Skeletal muscle tissue (tissue), 4 donors: ENCODE results near the gene SEMA5B. TPM values are rescaled to one million over a fixed set of nuclear protein-coding genes. Genes with fewer than 3 reads are reported as not detected.

Experiments used
- H3K27ac ChIP-seq: one replicate; pipeline ENCODE4 v1.7.0; 2013; ENCODE audit warnings: mild to moderate bottlenecking, low read depth, low read length, inconsistent platforms
- H3K27me3 ChIP-seq, 3 donors: one replicate each; pipeline ENCODE4 v1.7.0; 2013; ENCODE audit warnings: low read length in 3 of 3; ENCODE audit not compliant: control insufficient read depth in 3 of 3, insufficient read depth in 3 of 3
- H3K36me3 ChIP-seq, 3 donors: one replicate each; pipeline ENCODE4 v1.7.0; 2013; ENCODE audit warnings: low read length in 3 of 3; ENCODE audit not compliant: control insufficient read depth in 3 of 3, insufficient read depth in 3 of 3
- H3K4me1 ChIP-seq, 3 donors: one replicate each; pipeline ENCODE4 v1.7.0; 2013; ENCODE audit warnings: low read length in 3 of 3, mild to moderate bottlenecking in 3 of 3; ENCODE audit not compliant: control insufficient read depth in 3 of 3, insufficient read depth in 3 of 3
- H3K4me3 ChIP-seq, 3 donors: one replicate each; pipeline ENCODE4 v1.7.0; 2013; ENCODE audit warnings: low read length in 3 of 3
- H3K9ac ChIP-seq, 3 donors: one replicate each; pipeline ENCODE4 v1.7.0; 2013; ENCODE audit warnings: low read length in 3 of 3, mild to moderate bottlenecking in 3 of 3, moderate library complexity in 2 of 3, low read depth in 1 of 3
- H3K9me3 ChIP-seq, 3 donors: one replicate each; pipeline ENCODE4 v1.7.0; 2013; ENCODE audit warnings: low read length in 3 of 3; ENCODE audit not compliant: control insufficient read depth in 3 of 3
- total RNA-seq: library from RNA; depleted of rRNA; stranded (reverse); fragments of >200 nt; gene quantifications from one replicate; pipeline ENCODE4 v1.2.3, GENCODE V29; 2014
- donor health status: Osteomylitis.

Gene SEMA5B
- total RNA-seq, 1 donor from 2014 or later = 8.4 TPM

DNA sequence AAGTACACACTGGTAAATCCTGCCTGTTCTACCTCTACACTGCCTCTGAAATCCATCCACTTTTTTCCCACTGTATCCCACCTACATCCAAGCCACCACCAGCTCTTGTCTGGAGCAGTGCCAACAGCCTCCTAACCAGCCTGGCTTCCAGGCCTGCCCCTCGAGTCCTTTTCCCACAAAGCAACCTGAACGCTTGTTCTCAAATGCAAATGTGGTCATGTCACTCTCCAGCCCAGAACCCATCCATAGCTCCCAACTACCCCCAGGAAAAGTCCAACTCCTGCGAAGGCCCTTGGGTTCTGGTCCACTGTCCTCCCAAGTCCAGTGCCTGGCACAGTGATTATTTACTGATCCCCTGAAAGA, 83.8 kb downstream of the SEMA5B start:
- peaks cover 5 to 7% (median 7%) of the 10 kb centered on the region in 3 donors for H3K4me1 ChIP-seq
- no peak overlapping the region for H3K27ac ChIP-seq
- peak overlapping the region in 1 of 3 donors; percentile 3 for H3K9ac ChIP-seq
- H3K27me3 ChIP-seq = peaks cover 0 to 2% (median 0%) of the 10 kb centered on the region in 3 donors
- no peak overlapping the region for H3K4me3 ChIP-seq
- no peaks in the 10 kb centered on the region for H3K9me3 ChIP-seq
- H3K36me3 ChIP-seq = no peaks in the 10 kb centered on the region

DNA sequence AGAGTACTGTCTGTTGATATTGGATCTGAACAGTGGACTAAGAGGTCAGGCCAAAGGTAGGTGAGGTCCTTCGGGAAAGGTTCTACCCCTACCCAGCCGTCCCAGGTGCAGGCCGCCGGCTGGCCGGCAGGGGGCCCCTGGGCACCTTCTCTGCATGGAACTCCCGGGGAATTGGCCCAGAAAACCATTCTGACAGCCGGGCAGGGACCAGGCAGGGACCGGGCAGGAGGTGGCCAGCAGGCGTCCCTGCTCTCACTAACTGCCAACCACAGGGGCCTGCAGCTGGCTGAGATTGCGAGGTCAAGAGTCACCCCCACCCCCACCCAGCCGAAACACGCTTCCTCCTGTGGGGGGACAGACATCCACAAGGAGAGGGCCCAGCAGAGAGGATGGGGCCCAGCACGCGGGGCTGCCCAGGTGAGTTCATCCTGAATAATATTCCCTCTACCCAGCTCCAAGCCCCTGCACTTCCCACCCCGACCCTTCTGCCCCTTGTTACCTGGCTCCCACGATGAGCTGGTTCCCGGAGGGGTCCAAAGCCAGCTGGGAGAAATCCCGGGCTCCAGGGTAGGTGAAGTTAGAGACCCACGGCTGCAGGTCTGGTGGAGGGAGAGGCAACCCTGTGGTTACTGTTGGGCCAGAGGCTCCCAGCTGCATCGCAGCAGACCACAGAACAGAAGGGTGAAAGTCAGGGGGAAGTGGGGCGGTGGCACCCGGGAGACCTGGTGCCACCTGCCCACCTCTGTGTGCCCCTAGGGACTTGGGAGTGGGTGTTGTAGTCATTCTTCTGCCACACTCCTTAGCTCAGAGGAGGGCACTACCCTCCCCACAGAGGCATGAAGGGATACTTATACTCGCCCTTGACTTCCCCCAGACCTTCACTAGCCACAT, 84.4 kb downstream of the SEMA5B start:
- Histone ChIP-seq H3K27me3 (peaks cover 0 to 2% (median 0%) of the 10 kb centered on the region in 3 donors), H3K36me3 (no peaks in the 10 kb centered on the region), H3K9me3 (no peaks in the 10 kb centered on the region), H3K27ac (no peak overlapping the region), H3K9ac (no peak overlapping the region), H3K4me3 (no peak overlapping the region), H3K4me1 (peaks cover 5 to 7% (median 5%) of the 10 kb centered on the region in 3 donors)

DNA sequence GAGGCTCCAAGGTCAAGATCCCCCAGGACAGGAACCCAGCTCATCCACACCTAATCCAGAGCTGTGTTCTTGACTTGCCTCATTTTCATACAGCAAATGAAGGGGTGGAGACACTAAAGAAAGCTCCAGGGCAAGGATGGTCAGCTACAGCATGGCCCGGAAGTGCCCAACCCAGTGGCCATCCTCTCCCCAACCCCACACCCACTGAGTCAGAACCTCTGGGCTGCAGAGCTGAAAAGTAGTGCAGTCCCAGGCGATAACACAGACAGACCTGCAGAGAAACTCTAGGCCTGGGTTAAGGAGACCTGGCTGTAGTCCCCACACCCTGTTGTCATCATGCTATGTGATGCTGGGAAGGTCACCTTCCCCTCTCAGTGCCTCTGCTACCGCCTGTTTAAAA, 85.3 kb downstream of the SEMA5B start:
- Histone ChIP-seq H3K36me3 (no peaks in the 10 kb centered on the region), H3K4me1 (peaks cover 2 to 7% (median 5%) of the 10 kb centered on the region in 3 donors), H3K9ac (no peak overlapping the region), H3K9me3 (no peaks in the 10 kb centered on the region), H3K4me3 (no peak overlapping the region), H3K27ac (no peak overlapping the region), H3K27me3 (peaks cover 0 to 2% (median 0%) of the 10 kb centered on the region in 3 donors)

DNA sequence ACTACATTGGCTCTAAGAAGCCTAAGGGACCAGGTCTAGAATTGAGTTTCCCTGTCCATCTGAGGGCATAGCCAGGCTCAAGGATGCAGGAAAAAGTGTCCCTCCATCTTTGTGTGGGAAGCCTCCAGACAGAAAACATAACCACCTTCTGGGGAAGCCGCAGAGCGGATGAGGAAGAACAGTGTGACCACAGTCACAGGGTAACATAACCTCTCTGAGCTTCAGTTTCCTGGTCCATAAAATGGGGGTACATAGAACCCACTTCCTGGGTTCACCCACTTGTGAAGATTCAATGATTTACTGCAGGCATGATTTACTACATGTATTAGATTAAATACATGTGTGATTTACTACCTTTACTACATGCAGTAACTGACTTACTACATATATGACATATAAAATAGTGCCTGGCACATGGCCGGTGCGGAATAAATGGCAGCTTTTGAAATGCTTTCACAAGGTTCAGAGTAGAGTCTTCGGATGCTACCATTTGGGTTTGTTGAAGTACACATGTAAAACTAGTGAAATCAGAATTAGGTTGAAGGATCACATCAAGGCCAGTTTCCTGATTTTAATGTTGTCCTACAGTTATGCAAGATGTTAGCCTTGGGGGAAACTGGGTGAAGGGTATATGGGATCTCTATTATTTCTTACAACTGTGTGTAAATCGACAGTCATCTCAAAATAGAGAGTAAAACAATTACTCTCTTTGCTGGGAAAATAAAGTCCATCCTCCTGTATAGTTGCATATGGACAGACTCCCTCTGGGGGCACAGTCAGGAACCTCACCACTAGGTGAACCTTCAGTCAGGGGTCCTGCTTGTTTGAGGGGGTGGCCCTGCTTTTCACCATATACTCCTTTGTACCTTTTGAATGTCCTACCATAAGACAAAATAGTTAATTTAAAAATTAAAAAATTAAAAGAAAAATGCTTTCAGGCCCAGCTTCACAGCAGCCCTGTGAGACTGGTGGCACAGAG, 86.0 kb downstream of the SEMA5B start:
- Histone ChIP-seq H3K9ac (no peak overlapping the region), H3K27ac (no peak overlapping the region), H3K9me3 (no peaks in the 10 kb centered on the region), H3K36me3 (no peaks in the 10 kb centered on the region), H3K27me3 (peaks cover 0 to 2% (median 0%) of the 10 kb centered on the region in 3 donors), H3K4me3 (no peak overlapping the region), H3K4me1 (peaks cover 2 to 7% (median 5%) of the 10 kb centered on the region in 3 donors)

DNA sequence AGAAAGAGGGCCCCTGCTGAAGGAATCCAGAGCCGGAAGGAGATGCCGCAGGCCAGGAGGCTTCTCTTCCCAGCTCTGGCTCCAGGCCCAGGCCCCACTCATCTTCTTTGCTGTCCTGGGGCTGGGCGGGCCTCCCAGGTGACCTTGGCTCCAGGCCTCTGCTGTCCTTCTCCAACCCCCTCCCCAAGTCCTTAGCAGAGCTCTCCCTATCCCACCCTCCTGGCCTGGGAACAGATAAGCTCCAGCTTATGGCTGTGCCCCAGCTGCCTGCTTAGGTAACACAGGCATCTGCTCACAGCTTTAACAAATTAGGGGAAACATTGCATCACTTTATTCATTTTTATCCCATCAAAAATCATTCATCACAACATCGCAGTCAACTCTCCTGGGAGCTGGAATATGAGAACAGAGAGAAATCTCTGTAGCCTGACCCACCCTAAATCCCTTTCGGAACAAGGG, 86.9 kb downstream of the SEMA5B start:
- H3K4me1 ChIP-seq = peaks cover 2 to 7% (median 5%) of the 10 kb centered on the region in 3 donors
- no peak overlapping the region for H3K4me3 ChIP-seq
- H3K27ac ChIP-seq = no peak overlapping the region
- H3K27me3 ChIP-seq = peaks cover 0 to 2% (median 0%) of the 10 kb centered on the region in 3 donors
- no peaks in the 10 kb centered on the region for H3K9me3 ChIP-seq
- no peak overlapping the region for H3K9ac ChIP-seq
- no peaks in the 10 kb centered on the region for H3K36me3 ChIP-seq

DNA sequence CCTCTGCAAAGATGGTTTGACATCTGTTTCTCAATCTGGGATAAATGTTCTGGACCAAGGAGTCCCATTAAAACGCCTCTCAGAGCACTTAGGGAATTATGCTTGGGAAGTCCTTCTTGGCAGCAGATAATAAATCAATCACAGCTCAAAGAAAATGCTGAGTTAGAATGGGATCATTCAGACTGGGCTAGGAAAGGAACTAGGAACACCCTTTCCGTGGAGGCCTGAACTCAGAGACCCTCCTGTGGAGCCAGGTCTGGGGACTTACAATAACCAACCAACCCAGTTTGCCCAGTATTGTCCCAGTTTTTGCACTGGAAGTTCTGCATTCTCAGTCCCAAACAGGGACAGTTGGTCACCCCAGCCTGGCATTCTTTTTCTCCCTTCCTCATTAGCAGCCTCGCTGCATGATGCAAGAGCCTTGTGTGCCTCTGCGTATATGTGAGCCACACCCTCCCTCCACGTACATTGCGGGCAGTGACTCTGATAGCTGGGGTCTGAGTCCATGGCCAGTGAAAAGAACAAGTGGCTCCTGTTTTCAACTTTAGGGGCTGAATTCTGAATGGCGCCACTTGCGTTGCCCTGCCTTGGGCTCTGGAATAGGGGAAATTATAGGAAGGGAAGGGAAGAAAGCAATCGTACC, 88.7 kb downstream of the SEMA5B start:
- H3K4me3 ChIP-seq = no peak overlapping the region
- no peak overlapping the region for H3K27ac ChIP-seq
- H3K9ac ChIP-seq = no peak overlapping the region
- H3K36me3 ChIP-seq = no peaks in the 10 kb centered on the region
- H3K9me3 ChIP-seq = no peaks in the 10 kb centered on the region
- H3K27me3 ChIP-seq = peaks cover 0 to 2% (median 0%) of the 10 kb centered on the region in 3 donors
- H3K4me1 ChIP-seq = peaks cover 0 to 5% (median 2%) of the 10 kb centered on the region in 3 donors

DNA sequence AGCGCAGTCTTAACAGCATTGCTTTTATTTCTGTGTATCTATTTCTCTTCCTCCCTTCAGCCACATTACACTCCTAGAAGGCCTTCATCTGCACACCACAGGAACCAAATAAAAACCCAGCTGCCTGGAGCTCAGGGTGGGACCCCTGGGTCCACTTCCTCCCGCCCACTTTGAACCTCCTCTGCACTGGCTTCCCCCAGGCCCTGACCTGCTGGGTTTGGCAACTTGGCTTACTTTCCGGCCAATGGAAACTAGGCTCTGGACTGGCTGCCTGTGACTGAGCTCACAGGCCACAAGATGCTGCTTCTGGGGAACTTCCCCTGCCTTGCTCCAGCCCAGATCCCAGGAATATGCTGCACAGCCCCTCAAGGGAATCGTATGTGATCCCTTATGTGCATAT, 89.8 kb downstream of the SEMA5B start:
- Histone ChIP-seq H3K4me3 (no peak overlapping the region), H3K27me3 (peaks cover 0 to 2% (median 0%) of the 10 kb centered on the region in 3 donors), H3K36me3 (no peaks in the 10 kb centered on the region), H3K9me3 (no peaks in the 10 kb centered on the region), H3K27ac (no peak overlapping the region), H3K9ac (no peak overlapping the region), H3K4me1 (peaks cover 0 to 5% (median 2%) of the 10 kb centered on the region in 3 donors)

DNA sequence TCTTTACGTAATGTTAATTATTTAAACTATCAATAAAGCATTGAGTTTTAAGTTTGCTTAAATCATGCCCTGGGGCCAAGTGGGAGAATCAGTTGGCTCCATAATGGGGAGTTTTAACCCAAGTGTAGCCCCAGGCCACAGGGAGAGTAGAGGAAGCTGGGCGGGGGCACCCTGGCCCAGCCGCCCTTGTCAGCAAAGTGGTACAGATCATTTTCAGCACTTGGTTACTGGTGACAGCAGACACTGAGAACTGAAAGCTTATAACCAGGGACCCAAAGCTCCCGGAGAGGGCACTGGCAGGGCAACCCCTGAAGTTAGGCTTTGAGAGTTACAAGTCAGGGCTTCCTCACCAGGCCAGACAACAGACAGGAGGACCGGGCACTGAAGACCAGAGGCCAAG, 90.6 kb downstream of the SEMA5B start:
- no peak overlapping the region for H3K27ac ChIP-seq
- no peak overlapping the region for H3K9ac ChIP-seq
- no peaks in the 10 kb centered on the region for H3K36me3 ChIP-seq
- H3K4me3 ChIP-seq = no peak overlapping the region
- peaks cover 0 to 5% (median 2%) of the 10 kb centered on the region in 3 donors for H3K4me1 ChIP-seq
- H3K27me3 ChIP-seq = peaks cover 0 to 2% (median 0%) of the 10 kb centered on the region in 3 donors
- no peaks in the 10 kb centered on the region for H3K9me3 ChIP-seq

DNA sequence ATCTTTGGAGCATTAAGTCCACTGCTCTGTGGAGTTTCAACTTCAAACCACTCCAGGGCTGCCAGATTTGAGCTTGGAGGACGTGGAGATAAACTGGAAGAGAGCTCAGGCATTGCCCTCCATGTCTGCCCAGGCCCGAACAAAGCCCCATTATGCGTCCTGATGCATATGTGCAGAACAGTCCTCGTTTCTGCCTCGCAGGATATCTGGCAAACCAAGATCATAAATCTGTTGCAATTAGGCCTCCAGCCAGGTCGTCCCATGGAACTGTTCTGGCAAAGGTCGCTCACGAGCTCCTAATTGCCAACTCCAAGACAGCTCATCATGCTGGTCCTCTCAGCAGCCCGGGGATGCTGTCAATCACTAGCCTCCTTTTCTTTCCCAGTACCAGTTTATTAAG, 91.2 kb downstream of the SEMA5B start:
- H3K4me3 ChIP-seq = no peak overlapping the region
- peaks cover 0 to 2% (median 0%) of the 10 kb centered on the region in 3 donors for H3K27me3 ChIP-seq
- H3K36me3 ChIP-seq = no peaks in the 10 kb centered on the region
- no peak overlapping the region for H3K27ac ChIP-seq
- H3K9me3 ChIP-seq = no peaks in the 10 kb centered on the region
- H3K4me1 ChIP-seq = peaks cover 0 to 5% (median 2%) of the 10 kb centered on the region in 3 donors
- H3K9ac ChIP-seq = no peak overlapping the region
